Prostate gland (tissue), 2 donors: ENCODE results near the gene IFI35.

Experiments
- POLR2A ChIP-seq: fragments of 450-650 bp; IDR thresholded peaks from one replicate; pipeline ENCODE4 v1.6.1; 2016; ENCODE audit warnings: antibody characterized with exemption, mild to moderate bottlenecking
- POLR2AphosphoS5 ChIP-seq: sonication (generic); formaldehyde crosslinking; IDR thresholded peaks from one replicate; pipeline ENCODE4 v1.6.1; 2017; ENCODE audit warnings: antibody characterized with exemption
- TF ChIP-seq, protein P1 (sequence below), 4 experiments: fragments of 200-600 bp in 2 of 4; fragments of 450-650 bp in 2 of 4; sonication (generic) in 2 of 4; IDR thresholded peaks; 1 replicate in 3 of 4; 2 replicates in 1 of 4; pipeline ENCODE4 v1.5.1; 2016 to 2019; ENCODE audit warnings: antibody characterized with exemption in 4 of 4, mild to moderate bottlenecking in 2 of 4, moderate library complexity in 2 of 4

DNA sequence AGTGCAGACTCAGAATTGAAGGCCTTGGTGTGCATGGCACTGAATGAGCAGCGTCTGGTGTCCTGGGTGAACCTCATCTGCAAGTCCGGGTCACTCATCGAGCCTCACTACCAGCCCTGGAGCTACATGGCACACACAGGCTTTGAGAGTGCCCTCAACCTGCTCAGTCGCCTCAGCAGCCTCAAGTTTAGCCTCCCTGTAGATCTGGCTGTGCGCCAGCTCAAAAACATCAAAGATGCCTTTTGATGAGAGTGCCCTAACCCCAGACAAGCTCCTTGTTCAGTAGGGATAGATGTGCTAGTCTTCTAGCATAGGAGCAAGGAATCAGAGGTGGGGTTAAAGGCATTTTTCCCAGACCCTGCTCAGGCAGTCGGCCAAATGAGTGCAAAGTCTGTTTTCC lies 15.1 kb upstream of the IFI35 start:
- TF ChIP-seq, protein P1, sequence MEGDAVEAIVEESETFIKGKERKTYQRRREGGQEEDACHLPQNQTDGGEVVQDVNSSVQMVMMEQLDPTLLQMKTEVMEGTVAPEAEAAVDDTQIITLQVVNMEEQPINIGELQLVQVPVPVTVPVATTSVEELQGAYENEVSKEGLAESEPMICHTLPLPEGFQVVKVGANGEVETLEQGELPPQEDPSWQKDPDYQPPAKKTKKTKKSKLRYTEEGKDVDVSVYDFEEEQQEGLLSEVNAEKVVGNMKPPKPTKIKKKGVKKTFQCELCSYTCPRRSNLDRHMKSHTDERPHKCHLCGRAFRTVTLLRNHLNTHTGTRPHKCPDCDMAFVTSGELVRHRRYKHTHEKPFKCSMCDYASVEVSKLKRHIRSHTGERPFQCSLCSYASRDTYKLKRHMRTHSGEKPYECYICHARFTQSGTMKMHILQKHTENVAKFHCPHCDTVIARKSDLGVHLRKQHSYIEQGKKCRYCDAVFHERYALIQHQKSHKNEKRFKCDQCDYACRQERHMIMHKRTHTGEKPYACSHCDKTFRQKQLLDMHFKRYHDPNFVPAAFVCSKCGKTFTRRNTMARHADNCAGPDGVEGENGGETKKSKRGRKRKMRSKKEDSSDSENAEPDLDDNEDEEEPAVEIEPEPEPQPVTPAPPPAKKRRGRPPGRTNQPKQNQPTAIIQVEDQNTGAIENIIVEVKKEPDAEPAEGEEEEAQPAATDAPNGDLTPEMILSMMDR (IDR thresholded peaks at IDR 0.05) = no peak
- TF ChIP-seq POLR2A (no peak), POLR2AphosphoS5 (no peak)
